Common myeloid progenitor, CD34-positive (primary cell): ENCODE data around the gene PEX6.
"Not testable (repeated sequence)": the region's sequence is repeated elsewhere in the genome, so short reads cannot be mapped to it uniquely, and the experiment has no call there.

Experiments
- CTCF ChIA-PET: fragments of 350-600 bp; sonication (Branson Sonifier 250); formaldehyde crosslinking; loops from one replicate; lab custom pipeline; 2021; ENCODE audit warnings: antibody characterized with exemption; lab: Charles Lee
- POLR2A ChIA-PET: fragments of 350-600 bp; sonication (Branson Sonifier 250); formaldehyde crosslinking; loops from one replicate; lab custom pipeline; 2021; ENCODE audit warnings: antibody characterized with exemption; lab: Charles Lee
- DNase-seq, 3 donors: peaks; one replicate each; pipeline versions ENCODE4 v3.0.0 to v3.0.0-alpha.2; 2013
- H3K27ac ChIP-seq, 2 experiments: 1 replicate in 1 of 2; 2 replicates in 1 of 2; pipeline ENCODE4 v1.7.0; 2013; ENCODE audit warnings: inconsistent platforms in 2 of 2, low read length in 2 of 2, mild to moderate bottlenecking in 2 of 2, low read depth in 1 of 2, moderate library complexity in 1 of 2; ENCODE audit not compliant: severe bottlenecking in 2 of 2, insufficient read depth in 1 of 2, poor library complexity in 1 of 2
- H3K27me3 ChIP-seq, 5 experiments: replicated peaks in 2 of 5; 1 replicate in 3 of 5; 2 replicates in 2 of 5; pipeline versions ENCODE4 v1.6.1 to v1.7.0; 2013; ENCODE audit warnings: low read length in 4 of 5, mild to moderate bottlenecking in 2 of 5, moderate library complexity in 2 of 5, inconsistent platforms in 1 of 5; ENCODE audit not compliant: insufficient read depth in 5 of 5, control insufficient read depth in 4 of 5
- H3K36me3 ChIP-seq, 4 experiments: 1 replicate in 2 of 4; 2 replicates in 2 of 4; pipeline versions ENCODE4 v1.6.1 to v1.7.0; 2013; ENCODE audit warnings: low read length in 3 of 4, control low read depth in 1 of 4, mild to moderate bottlenecking in 1 of 4; ENCODE audit not compliant: control insufficient read depth in 4 of 4, insufficient read depth in 4 of 4
- H3K4me1 ChIP-seq, 4 experiments: 1 replicate in 3 of 4; 2 replicates in 1 of 4; pipeline versions ENCODE4 v1.6.1 to v1.7.1; 2013; ENCODE audit warnings: low read length in 3 of 4, mild to moderate bottlenecking in 3 of 4, control low read depth in 1 of 4, inconsistent platforms in 1 of 4, moderate library complexity in 1 of 4; ENCODE audit not compliant: control insufficient read depth in 4 of 4, insufficient read depth in 4 of 4; ENCODE audit errors: control extremely low read depth in 1 of 4
- H3K4me3 ChIP-seq, 7 experiments: 1 replicate in 4 of 7; 2 replicates in 3 of 7; pipeline versions ENCODE4 v1.5.1 to v1.7.0; 2013; ENCODE audit warnings: mild to moderate bottlenecking in 7 of 7, low read length in 6 of 7, moderate library complexity in 6 of 7, inconsistent platforms in 2 of 7, low read depth in 2 of 7, control low read depth in 1 of 7; ENCODE audit not compliant: insufficient read depth in 4 of 7, control insufficient read depth in 1 of 7; ENCODE audit errors: extremely low read depth in 1 of 7
- H3K9me3 ChIP-seq, 5 experiments: 1 replicate in 4 of 5; 2 replicates in 1 of 5; pipeline versions ENCODE4 v1.6.1 to v1.7.1; 2013; ENCODE audit warnings: low read length in 4 of 5, mild to moderate bottlenecking in 2 of 5, inconsistent platforms in 1 of 5, low read depth in 1 of 5, moderate library complexity in 1 of 5; ENCODE audit not compliant: control insufficient read depth in 4 of 5, insufficient read depth in 2 of 5; ENCODE audit errors: control extremely low read depth in 1 of 5
- WGBS: methylation state at CpG from one replicate; pipeline ENCODE4 v1.1.5; 2013; ENCODE audit not compliant: insufficient coverage; 5-methylcytosine and 5-hydroxymethylcytosine counted together

PEX6 gene

DNA sequence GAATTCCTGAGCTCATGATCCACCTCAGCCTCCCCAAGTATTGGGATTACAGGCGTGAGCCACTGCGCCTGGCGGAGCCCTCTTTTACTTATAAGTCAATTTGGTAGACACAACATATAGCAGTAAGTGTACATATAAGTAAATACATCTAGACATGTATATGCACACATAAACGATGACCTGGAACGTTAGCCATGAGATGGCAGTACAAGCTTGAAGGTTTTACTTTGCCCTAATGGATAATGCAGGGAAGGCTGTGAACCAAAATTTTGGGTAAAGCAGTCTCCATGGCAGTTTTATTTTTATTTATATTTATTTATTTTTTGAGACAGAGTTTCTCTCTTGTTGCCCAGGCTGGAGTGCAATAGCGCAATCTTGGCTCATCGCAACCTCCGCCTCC, 20.9 kb downstream of the PEX6 start:
- WGBS, result no CpG with 5 or more reads among the region's 8 CpGs
- Histone ChIP-seq H3K9me3 (no peaks in the 10 kb centered on the region), H3K27me3 (peaks cover 0 to 16% (median 3%) of the 10 kb centered on the region in 5 experiments), H3K36me3 (peaks cover 0 to 9% (median 3%) of the 10 kb centered on the region in 4 experiments), H3K27ac (no peak overlapping the region), H3K4me1 (peaks cover 0 to 17% (median 11%) of the 10 kb centered on the region in 4 experiments), H3K4me3 (no peak overlapping the region)
- CTCF ChIA-PET, result interaction anchor here (0.9 to 1.1 kb wide), 2 partner anchors 42 to 232 kb away, joined by 3 read pairs; partner anchors contain the start of gene PTCRA
- peak in 2 of 3 donors; percentile 37 to 46 for DNase-seq
- POLR2A ChIA-PET, result no interaction called here

DNA sequence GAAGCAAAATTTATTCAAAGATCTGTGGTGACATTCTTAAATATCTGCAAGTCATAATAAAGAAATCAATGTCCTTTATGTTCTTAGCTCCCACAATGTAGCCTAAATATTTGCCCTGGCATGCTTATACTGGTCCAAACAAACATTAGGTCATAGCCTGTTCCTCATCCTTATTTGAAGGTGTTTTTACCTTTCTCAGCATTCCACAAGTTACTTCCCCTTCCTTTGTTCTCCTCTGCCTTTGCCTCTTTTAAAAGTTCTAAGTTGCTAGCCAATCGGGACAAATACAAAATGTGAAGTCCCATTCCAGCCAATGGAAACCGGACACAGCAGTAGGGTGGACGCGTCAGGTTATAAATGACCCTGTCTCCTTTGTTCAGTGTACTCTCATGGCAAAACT, 24.6 kb downstream of the PEX6 start:
- H3K27me3 ChIP-seq, DNase-seq, H3K9me3 ChIP-seq, H3K27ac ChIP-seq, H3K36me3 ChIP-seq, POLR2A ChIA-PET, H3K4me3 ChIP-seq, H3K4me1 ChIP-seq: not testable (repeated sequence)
- CTCF ChIA-PET, result interaction anchor here (0.6 kb wide), 1 partner anchor 426 kb away, joined by 4 read pairs; no protein-coding TSS in a partner anchor
- WGBS, result 89% methylated on average over 3 of the region's 4 CpGs

DNA sequence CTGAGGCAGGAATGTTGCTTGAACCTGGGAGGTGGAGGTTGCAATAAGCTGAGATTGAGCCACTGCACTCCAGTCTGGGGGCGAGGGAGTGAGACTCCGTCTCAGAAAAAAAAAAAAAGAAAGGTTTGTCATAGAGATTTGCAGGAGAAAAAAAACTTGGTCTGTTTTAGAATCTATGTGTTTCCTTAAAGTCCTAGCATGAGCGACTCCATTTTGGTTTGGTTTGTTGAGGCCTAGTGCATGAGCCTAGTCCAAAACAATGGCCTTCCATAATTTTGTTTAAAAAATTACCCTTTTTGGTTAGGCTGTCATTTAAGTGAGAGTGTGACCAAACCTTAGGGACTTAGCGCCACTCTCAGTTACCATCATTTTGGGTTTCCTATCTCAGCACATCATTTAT, 26.6 kb downstream of the PEX6 start:
- Histone ChIP-seq H3K4me3 (no peak overlapping the region), H3K9me3 (no peaks in the 10 kb centered on the region), H3K27me3 (no peaks in the 10 kb centered on the region), H3K36me3 (peaks cover 0 to 3% (median 0%) of the 10 kb centered on the region in 4 experiments), H3K4me1 (no peaks in the 10 kb centered on the region), H3K27ac (no peak overlapping the region)
- POLR2A ChIA-PET, result no interaction called here
- DNase-seq, result no peak
- 92% methylated on average over 3 of the region's 4 CpGs for WGBS
- CTCF ChIA-PET, result no interaction called here

DNA sequence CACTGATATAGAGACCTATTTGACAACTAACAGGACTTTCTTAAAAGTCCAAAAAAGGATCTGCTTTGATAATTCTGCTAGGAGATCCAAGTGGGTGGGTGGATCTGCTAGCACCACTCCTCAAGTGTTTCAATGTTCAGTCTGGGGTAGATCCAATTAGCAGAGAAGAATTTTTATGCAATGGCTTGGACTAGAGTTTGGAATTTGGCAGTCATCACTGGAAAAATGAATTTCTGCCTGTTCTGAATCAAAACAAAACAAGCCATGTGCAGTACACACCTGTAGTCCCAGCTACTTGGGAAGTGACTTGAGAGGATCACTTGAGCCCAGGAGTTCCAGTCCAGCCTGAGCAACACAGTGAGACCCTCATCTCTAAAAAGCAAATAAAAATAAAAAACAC, 31.0 kb downstream of the PEX6 start:
- CTCF ChIA-PET, result interaction anchor here (0.7 kb wide), 1 partner anchor 47 kb away, joined by 3 read pairs; no protein-coding TSS in a partner anchor
- Histone ChIP-seq H3K27me3 (no peaks in the 10 kb centered on the region), H3K27ac (no peak overlapping the region), H3K36me3 (peaks cover 0 to 18% (median 13%) of the 10 kb centered on the region in 4 experiments), H3K4me3 (no peak overlapping the region), H3K4me1 (no peaks in the 10 kb centered on the region), H3K9me3 (no peaks in the 10 kb centered on the region)
- POLR2A ChIA-PET, result no interaction called here
- no peak for DNase-seq

DNA sequence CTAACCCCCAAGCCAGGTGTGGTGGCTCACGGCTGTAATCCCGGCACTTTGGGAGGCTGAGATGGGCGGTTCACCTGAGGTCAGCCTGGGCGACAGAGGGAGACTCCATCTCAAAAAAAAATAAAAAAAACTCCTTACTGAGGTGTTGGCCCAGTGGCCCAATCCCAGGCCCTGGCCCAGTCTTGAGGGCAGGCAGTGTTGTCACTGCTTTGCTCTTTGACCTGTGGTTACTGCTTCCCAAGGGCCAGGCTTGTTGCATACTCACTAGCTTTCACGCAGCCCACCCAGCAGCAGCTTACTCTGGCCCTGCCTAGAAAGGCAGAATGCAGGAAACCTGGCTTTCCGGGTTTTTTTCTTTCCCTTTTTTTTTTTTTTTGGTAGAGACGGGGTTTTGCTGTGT, 36.5 kb downstream of the PEX6 start:
- CTCF ChIA-PET, result interaction anchor here (1.0 kb wide), 1 partner anchor 21 kb away, joined by 3 read pairs; no protein-coding TSS in a partner anchor
- H3K4me1 ChIP-seq, result no peaks in the 10 kb centered on the region
- H3K27ac ChIP-seq, result no peak overlapping the region
- H3K9me3 ChIP-seq, result no peaks in the 10 kb centered on the region
- H3K4me3 ChIP-seq, result no peak overlapping the region
- POLR2A ChIA-PET, result no interaction called here
- H3K36me3 ChIP-seq, result peaks cover 10 to 53% (median 37%) of the 10 kb centered on the region in 4 experiments
- no peak for DNase-seq
- H3K27me3 ChIP-seq, result no peaks in the 10 kb centered on the region
- 71% methylated on average over 7 of the region's 7 CpGs for whole genome bisulfite sequencing

DNA sequence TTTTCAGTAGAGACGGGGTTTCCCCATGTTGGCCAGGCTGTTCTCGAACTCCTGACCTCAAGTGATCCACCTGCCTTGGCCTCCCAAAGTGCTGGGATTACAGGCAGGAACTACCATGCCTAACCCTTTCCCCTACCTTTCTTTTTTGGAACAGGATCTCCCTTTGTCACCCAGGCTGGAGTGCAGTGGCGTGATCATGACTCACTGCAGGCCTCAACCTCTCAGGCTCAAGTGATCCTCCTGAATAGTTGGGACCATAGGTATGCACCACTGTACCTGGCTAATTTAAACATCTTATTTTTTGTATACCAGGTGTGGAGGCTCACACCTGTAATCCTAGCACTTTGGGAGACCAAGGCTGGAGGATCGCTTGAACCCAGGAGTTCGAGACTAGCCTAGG, 37.6 kb downstream of the PEX6 start:
- DNase-seq, H3K27ac ChIP-seq, H3K4me3 ChIP-seq, POLR2A ChIA-PET, H3K9me3 ChIP-seq, H3K4me1 ChIP-seq, H3K27me3 ChIP-seq: not testable (repeated sequence)
- 94% methylated on average over 3 of the region's 5 CpGs for WGBS
- CTCF ChIA-PET, result interaction anchor here (1.1 to 1.5 kb wide), 2 partner anchors 10 to 21 kb away, joined by 3 to 5 read pairs; no protein-coding TSS in a partner anchor
- H3K36me3 ChIP-seq, result peaks cover 15 to 61% (median 45%) of the 10 kb centered on the region in 4 experiments

DNA sequence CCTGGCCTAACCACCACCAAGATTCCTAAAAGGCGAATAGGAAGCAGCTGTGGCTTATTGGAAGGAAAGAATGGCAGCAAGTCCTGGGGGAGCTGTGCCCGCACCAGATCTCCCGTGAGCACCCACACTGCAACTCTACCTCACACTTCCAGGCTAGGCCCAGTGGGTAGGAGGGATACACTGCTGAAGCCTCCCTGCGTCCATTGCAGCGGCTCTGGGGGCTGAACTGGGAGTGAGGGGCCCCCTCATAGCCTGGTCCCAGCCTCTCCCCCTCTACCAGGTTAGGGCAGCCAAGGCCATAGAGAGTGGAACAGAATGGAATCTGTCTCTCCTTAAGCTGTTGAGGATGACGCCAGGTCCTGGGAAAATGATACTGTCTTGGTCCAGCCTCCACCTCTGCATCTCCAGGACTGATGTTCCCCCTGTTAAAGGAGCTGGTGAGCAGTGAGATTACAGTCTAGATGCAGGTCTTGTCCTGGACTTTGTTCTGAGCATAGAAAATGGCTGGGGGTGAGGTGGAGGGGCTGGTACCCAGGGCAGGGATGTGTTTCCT, 38.4 kb downstream of the PEX6 start:
- no CpG with 5 or more reads among the region's 6 CpGs for WGBS
- DNase-seq, result no peak
- POLR2A ChIA-PET, result no interaction called here
- Histone ChIP-seq H3K36me3 (peaks cover 17 to 65% (median 49%) of the 10 kb centered on the region in 4 experiments), H3K9me3 (no peaks in the 10 kb centered on the region), H3K27me3 (no peaks in the 10 kb centered on the region), H3K4me1 (peaks cover 0 to 4% (median 2%) of the 10 kb centered on the region in 4 experiments), H3K27ac (no peak overlapping the region), H3K4me3 (no peak overlapping the region)
- CTCF ChIA-PET, result interaction anchor here (1.1 to 1.5 kb wide), 3 partner anchors 9 to 39 kb away, joined by 3 to 5 read pairs (median 3); no protein-coding TSS in a partner anchor
